Measurements from ENCODE around the gene KCNK4. TPM values are rescaled to one million over a fixed set of nuclear protein-coding genes. Genes with fewer than 3 reads are reported as not detected.

KCNK4 gene
- total and polyA plus RNA-seq, 2 of the 13 experiments (the other 11 are each of a cell fraction or from before 2014, with no cell fraction given), result not detected

GRCh38 chr11:64331569-64332371 lies 40.7 kb downstream of the KCNK4 start (continued):
- TF ChIP-seq, protein P1, sequence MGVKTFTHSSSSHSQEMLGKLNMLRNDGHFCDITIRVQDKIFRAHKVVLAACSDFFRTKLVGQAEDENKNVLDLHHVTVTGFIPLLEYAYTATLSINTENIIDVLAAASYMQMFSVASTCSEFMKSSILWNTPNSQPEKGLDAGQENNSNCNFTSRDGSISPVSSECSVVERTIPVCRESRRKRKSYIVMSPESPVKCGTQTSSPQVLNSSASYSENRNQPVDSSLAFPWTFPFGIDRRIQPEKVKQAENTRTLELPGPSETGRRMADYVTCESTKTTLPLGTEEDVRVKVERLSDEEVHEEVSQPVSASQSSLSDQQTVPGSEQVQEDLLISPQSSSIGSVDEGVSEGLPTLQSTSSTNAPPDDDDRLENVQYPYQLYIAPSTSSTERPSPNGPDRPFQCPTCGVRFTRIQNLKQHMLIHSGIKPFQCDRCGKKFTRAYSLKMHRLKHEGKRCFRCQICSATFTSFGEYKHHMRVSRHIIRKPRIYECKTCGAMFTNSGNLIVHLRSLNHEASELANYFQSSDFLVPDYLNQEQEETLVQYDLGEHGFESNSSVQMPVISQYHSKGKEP (CRISPR knock-in tag; IDR thresholded peaks at IDR 0.05), result 0 out of 2 replicates have a peak, but pooled peaks have one; percentile 11
- TF ChIP-seq SMYD3 (CRISPR knock-in tag; IDR thresholded peaks at IDR 0.05), result no peak
- no peak for TF ChIP-seq POLR2G (IDR thresholded peaks at IDR 0.05; ENCODE audit: low read depth, low read length)
- TF ChIP-seq AKAP8 (CRISPR knock-in tag; IDR thresholded peaks at IDR 0.05), result no peak
- TF ChIP-seq ZNF672 (CRISPR knock-in tag; IDR thresholded peaks at IDR 0.05), result no peak
- TF ChIP-seq, protein P2, sequence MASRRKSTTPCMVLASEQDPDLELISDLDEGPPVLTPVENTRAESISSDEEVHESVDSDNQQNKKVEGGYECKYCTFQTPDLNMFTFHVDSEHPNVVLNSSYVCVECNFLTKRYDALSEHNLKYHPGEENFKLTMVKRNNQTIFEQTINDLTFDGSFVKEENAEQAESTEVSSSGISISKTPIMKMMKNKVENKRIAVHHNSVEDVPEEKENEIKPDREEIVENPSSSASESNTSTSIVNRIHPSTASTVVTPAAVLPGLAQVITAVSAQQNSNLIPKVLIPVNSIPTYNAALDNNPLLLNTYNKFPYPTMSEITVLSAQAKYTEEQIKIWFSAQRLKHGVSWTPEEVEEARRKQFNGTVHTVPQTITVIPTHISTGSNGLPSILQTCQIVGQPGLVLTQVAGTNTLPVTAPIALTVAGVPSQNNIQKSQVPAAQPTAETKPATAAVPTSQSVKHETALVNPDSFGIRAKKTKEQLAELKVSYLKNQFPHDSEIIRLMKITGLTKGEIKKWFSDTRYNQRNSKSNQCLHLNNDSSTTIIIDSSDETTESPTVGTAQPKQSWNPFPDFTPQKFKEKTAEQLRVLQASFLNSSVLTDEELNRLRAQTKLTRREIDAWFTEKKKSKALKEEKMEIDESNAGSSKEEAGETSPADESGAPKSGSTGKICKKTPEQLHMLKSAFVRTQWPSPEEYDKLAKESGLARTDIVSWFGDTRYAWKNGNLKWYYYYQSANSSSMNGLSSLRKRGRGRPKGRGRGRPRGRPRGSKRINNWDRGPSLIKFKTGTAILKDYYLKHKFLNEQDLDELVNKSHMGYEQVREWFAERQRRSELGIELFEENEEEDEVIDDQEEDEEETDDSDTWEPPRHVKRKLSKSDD (CRISPR knock-in tag; IDR thresholded peaks at IDR 0.05; ENCODE audit: low read depth), result no peak
- no peak for TF ChIP-seq ZNF160 (CRISPR knock-in tag; IDR thresholded peaks at IDR 0.05)
- no peak for TF ChIP-seq ZNF562 (CRISPR knock-in tag; IDR thresholded peaks at IDR 0.05; ENCODE audit: borderline replicate concordance)
- TF ChIP-seq PRMT3 (CRISPR knock-in tag; IDR thresholded peaks at IDR 0.05; ENCODE audit: borderline replicate concordance, low read depth), result no peak
- TF ChIP-seq ZNF496 (CRISPR knock-in tag; IDR thresholded peaks at IDR 0.05; ENCODE audit: insufficient replicate concordance), result no peak
- no peak for TF ChIP-seq ZNF878 (CRISPR knock-in tag; IDR thresholded peaks at IDR 0.05)
- TF ChIP-seq ZNF44 (CRISPR knock-in tag; IDR thresholded peaks at IDR 0.05), result no peak
- TF ChIP-seq ZSCAN30 (CRISPR knock-in tag; IDR thresholded peaks at IDR 0.05), result no peak
- TF ChIP-seq, protein P3, sequence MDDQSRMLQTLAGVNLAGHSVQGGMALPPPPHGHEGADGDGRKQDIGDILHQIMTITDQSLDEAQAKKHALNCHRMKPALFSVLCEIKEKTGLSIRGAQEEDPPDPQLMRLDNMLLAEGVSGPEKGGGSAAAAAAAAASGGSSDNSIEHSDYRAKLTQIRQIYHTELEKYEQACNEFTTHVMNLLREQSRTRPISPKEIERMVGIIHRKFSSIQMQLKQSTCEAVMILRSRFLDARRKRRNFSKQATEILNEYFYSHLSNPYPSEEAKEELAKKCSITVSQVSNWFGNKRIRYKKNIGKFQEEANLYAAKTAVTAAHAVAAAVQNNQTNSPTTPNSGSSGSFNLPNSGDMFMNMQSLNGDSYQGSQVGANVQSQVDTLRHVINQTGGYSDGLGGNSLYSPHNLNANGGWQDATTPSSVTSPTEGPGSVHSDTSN (CRISPR knock-in tag; IDR thresholded peaks at IDR 0.05; ENCODE audit: borderline replicate concordance), result no peak
- TF ChIP-seq JARID2 (CRISPR knock-in tag; IDR thresholded peaks at IDR 0.05; ENCODE audit: insufficient replicate concordance), result no peak
- TF ChIP-seq ZNF883 (CRISPR knock-in tag; IDR thresholded peaks at IDR 0.05; ENCODE audit: not compliant biosample characterization), result no peak
- TF ChIP-seq FOXC1 (CRISPR knock-in tag; IDR thresholded peaks at IDR 0.05; ENCODE audit: borderline replicate concordance), result 0 out of 2 replicates have a peak, but pooled peaks have one; percentile 14
- TF ChIP-seq FOXP1 (IDR thresholded peaks at IDR 0.05), result no peak
- no peak for TF ChIP-seq FOXP1 (CRISPR knock-in tag; IDR thresholded peaks at IDR 0.05)

Measured in HepG2 (cell line).